ENCODE data around the gene STX16. TPM values are rescaled to one million over a fixed set of nuclear protein-coding genes. Genes with fewer than 3 reads are reported as not detected.

STX16 gene
- total and polyA plus RNA-seq, 2 donors = 17.4 to 97.9 TPM

DNA sequence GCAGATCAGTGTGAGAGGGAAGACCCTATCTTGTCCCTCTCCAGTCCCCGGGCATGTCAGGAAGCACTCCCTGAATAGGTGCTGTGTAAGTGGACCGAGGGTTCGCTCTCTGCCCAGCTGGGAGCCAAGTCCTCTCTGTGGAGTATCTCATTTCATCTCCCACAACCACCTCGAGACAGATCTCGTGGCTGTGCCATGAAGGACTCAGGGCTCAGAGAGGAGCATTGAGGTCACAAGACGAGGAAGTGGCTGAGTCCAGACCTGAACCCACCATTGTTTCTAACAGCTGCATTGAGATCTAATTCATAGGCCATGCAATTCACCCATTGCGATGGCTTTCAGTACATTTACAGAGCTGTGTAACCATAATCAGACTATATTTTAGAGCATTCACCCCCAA lies 34.7 kb upstream of the STX16 start:
- DNase-seq (ENCODE audit: low read depth in 6 of 9, low spot score in 9 of 9) = no peak
- peaks cover 0 to 14% of the 10 kb centered on the region in 2 donors for H3K27me3 ChIP-seq (ENCODE audit: control insufficient read depth in 2 of 2, insufficient read depth in 1 of 2, low read length in 1 of 2)
- H3K9me3 ChIP-seq (ENCODE audit: control insufficient read depth in 2 of 2, insufficient read depth in 1 of 2, low read length in 1 of 2) = no peaks in the 10 kb centered on the region
- no peak overlapping the region for H3K4me3 ChIP-seq (ENCODE audit: low read length in 2 of 2)
- no peak overlapping the region for H3K27ac ChIP-seq (ENCODE audit: low read depth in 1 of 2, low read length in 1 of 2)
- 88% methylated on average over 7 of the region's 7 CpGs for WGBS
- peaks cover 0 to 3% of the 10 kb centered on the region in 2 donors for H3K4me1 ChIP-seq (ENCODE audit: control insufficient read depth in 2 of 2, insufficient read depth in 2 of 2, low read length in 2 of 2)
- H3K36me3 ChIP-seq (ENCODE audit: control insufficient read depth in 2 of 2, insufficient read depth in 2 of 2, low read length in 1 of 2) = no peaks in the 10 kb centered on the region

DNA sequence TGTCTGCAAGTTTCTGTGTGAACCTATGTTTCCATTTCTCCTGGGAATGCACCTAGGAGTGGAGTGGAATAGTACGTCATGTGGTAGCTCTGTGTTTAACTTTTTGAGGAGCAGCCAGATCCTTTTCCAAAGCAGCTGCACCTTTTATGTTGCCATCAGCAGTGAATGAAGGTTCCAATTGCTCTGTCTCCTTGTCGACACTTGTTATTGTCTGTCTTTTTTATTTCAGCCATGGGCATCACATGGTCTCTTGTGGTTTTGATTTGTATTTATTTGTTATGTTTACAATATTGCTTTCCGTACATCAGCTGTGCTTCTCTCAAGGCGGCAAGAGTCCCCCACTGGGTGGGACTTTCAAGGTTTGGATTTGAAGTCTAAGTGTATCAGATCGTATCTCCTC lies 33.9 kb upstream of the STX16 start:
- H3K27me3 ChIP-seq (ENCODE audit: control insufficient read depth in 2 of 2, insufficient read depth in 1 of 2, low read length in 1 of 2) = peaks cover 0 to 15% of the 10 kb centered on the region in 2 donors
- H3K36me3 ChIP-seq (ENCODE audit: control insufficient read depth in 2 of 2, insufficient read depth in 2 of 2, low read length in 1 of 2) = no peaks in the 10 kb centered on the region
- WGBS = 97% methylated on average over 5 of the region's 5 CpGs
- H3K4me3 ChIP-seq (ENCODE audit: low read length in 2 of 2) = no peak overlapping the region
- no peak for DNase-seq (ENCODE audit: low read depth in 6 of 9, low spot score in 9 of 9)
- no peaks in the 10 kb centered on the region for H3K4me1 ChIP-seq (ENCODE audit: control insufficient read depth in 2 of 2, insufficient read depth in 2 of 2, low read length in 2 of 2)
- H3K9me3 ChIP-seq (ENCODE audit: control insufficient read depth in 2 of 2, insufficient read depth in 1 of 2, low read length in 1 of 2) = no peaks in the 10 kb centered on the region
- no peak overlapping the region for H3K27ac ChIP-seq (ENCODE audit: low read depth in 1 of 2, low read length in 1 of 2)

DNA sequence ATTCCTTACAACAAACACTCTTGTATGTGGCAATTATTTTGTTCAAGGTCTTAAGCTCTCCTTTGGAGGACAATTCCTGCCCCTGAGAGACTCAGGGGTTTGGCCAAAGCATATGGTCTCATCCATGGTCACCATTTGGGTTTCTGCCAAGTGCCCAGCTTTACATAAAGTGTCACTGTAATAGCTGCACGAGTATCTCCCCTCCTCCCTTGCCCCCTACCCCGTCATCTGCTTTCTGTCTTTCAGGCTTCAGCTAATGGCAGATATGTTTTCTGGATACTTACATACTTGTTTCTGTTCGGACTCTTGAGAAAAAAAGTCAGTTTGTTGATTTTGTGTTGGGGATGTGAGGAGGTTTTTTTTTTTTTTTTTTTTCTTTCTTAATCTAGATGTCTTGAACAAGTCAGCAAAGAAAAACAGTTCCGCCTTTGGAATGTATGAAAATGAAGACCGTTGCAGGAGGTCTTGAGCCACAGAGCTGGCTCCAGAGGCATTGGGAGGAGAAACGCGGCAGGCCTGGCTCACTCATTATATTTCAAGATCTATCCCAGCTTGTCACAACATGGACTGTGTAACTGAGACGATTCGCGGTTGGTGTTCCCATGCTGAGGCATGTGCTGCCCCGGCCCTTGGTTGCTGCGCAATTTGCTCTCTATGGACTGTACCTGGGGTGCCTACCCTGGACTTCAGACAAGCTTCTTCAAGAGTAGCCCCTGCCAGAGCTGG lies 32.6 kb upstream of the STX16 start:
- Histone ChIP-seq H3K4me3 (ENCODE audit: low read length in 2 of 2) (no peak overlapping the region), H3K36me3 (ENCODE audit: control insufficient read depth in 2 of 2, insufficient read depth in 2 of 2, low read length in 1 of 2) (no peaks in the 10 kb centered on the region), H3K27me3 (ENCODE audit: control insufficient read depth in 2 of 2, insufficient read depth in 1 of 2, low read length in 1 of 2) (peaks cover 0 to 14% of the 10 kb centered on the region in 2 donors), H3K4me1 (ENCODE audit: control insufficient read depth in 2 of 2, insufficient read depth in 2 of 2, low read length in 2 of 2) (no peaks in the 10 kb centered on the region), H3K27ac (ENCODE audit: low read depth in 1 of 2, low read length in 1 of 2) (no peak overlapping the region), H3K9me3 (ENCODE audit: control insufficient read depth in 2 of 2, insufficient read depth in 1 of 2, low read length in 1 of 2) (no peaks in the 10 kb centered on the region)
- peak in 1 of 9 donors; percentile 15 for DNase-seq (ENCODE audit: low read depth in 6 of 9, low spot score in 9 of 9)
- WGBS = 89% methylated on average over 12 of the region's 12 CpGs

DNA sequence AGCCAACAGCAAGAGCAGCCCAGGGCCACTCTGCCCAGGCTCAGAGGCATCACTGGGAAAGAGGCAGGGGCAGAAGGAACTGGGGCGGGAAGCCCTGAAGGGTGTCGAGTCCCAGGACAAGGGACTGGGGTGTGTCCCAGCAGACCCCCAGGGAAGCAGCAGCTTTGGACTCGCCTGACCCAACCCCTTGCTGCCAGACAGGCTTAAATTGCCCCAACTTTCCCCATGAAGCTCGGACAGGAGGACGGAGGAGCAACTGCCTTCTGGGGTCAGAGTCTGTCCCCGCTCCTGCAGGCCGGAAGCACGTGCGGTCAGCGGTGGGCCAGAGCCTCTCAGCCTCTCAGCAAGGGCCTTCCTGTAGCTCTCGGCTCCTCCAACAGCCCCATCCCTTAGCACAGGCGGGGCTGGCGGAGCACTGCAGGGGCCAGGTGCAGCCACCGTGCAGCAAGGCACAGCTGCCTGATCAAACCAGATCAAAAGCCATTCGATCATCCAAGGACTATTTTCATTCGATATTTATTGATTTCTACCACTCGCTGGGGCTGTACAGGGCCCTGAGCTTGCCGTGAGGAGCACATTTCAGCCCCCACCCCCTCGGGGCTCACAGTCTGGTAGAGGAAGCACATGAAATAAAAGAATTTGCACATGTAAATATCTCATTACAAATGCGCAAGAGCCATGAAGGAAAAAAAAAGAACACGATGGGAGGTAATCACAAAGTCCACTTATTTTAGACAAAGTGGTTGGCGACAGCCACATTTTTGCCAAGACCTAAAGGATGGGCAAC lies 31.8 kb upstream of the STX16 start:
- DNase-seq (ENCODE audit: low read depth in 6 of 9, low spot score in 9 of 9) = no peak
- Histone ChIP-seq H3K9me3 (ENCODE audit: control insufficient read depth in 2 of 2, insufficient read depth in 1 of 2, low read length in 1 of 2) (no peaks in the 10 kb centered on the region), H3K4me1 (ENCODE audit: control insufficient read depth in 2 of 2, insufficient read depth in 2 of 2, low read length in 2 of 2) (no peaks in the 10 kb centered on the region), H3K27ac (ENCODE audit: low read depth in 1 of 2, low read length in 1 of 2) (no peak overlapping the region), H3K27me3 (ENCODE audit: control insufficient read depth in 2 of 2, insufficient read depth in 1 of 2, low read length in 1 of 2) (peaks cover 0 to 14% of the 10 kb centered on the region in 2 donors), H3K36me3 (ENCODE audit: control insufficient read depth in 2 of 2, insufficient read depth in 2 of 2, low read length in 1 of 2) (no peaks in the 10 kb centered on the region), H3K4me3 (ENCODE audit: low read length in 2 of 2) (no peak overlapping the region)
- WGBS = 52% methylated on average over 22 of the region's 22 CpGs

DNA sequence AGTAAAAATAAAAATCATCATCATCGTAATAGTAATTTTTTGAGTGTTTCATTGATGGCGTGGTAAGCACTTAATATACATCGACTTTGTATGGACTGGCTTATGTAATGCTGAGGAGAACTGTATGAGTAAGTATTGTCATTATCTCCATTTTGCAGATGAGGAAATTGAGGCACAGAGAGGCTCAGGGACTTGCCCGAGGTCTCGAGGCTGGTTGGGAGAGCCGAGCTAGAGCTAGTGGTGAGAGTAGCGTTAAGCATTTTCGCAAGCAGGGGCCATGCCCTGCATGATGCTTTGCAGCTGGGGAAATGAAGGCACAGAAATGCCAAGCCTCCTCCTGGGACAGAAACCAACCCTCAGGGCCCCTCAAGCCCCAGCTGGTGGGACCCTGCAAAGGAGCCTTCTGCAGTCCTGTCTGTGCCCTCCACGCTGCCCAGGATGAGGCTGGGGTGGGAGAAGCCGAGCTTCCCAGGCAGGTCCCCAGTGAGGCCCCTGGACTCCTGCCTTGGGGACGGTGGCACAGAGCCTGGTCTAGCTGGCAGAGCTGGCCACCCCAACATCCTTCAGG lies 31.1 kb upstream of the STX16 start:
- no peak for DNase-seq (ENCODE audit: low read depth in 6 of 9, low spot score in 9 of 9)

GRCh38 chr20:58621906-58622548 lies 29.1 kb upstream of the STX16 start:
- Histone ChIP-seq H3K27ac (ENCODE audit: low read depth in 1 of 2, low read length in 1 of 2) (no peak overlapping the region), H3K4me1 (ENCODE audit: control insufficient read depth in 2 of 2, insufficient read depth in 2 of 2, low read length in 2 of 2) (no peaks in the 10 kb centered on the region), H3K27me3 (ENCODE audit: control insufficient read depth in 2 of 2, insufficient read depth in 1 of 2, low read length in 1 of 2) (peaks cover 0 to 14% of the 10 kb centered on the region in 2 donors), H3K36me3 (ENCODE audit: control insufficient read depth in 2 of 2, insufficient read depth in 2 of 2, low read length in 1 of 2) (no peaks in the 10 kb centered on the region), H3K4me3 (ENCODE audit: low read length in 2 of 2) (no peak overlapping the region), H3K9me3 (ENCODE audit: control insufficient read depth in 2 of 2, insufficient read depth in 1 of 2, low read length in 1 of 2) (no peaks in the 10 kb centered on the region)
- DNase-seq (ENCODE audit: low read depth in 6 of 9, low spot score in 9 of 9) = no peak
- 96% methylated on average over 9 of the region's 9 CpGs for WGBS

More for the DNA sequence above, 31.1 kb upstream of the STX16 start:
- Histone ChIP-seq H3K27me3 (ENCODE audit: control insufficient read depth in 2 of 2, insufficient read depth in 1 of 2, low read length in 1 of 2) (peaks cover 0 to 14% of the 10 kb centered on the region in 2 donors), H3K36me3 (ENCODE audit: control insufficient read depth in 2 of 2, insufficient read depth in 2 of 2, low read length in 1 of 2) (no peaks in the 10 kb centered on the region), H3K27ac (ENCODE audit: low read depth in 1 of 2, low read length in 1 of 2) (no peak overlapping the region), H3K4me3 (ENCODE audit: low read length in 2 of 2) (no peak overlapping the region), H3K9me3 (ENCODE audit: control insufficient read depth in 2 of 2, insufficient read depth in 1 of 2, low read length in 1 of 2) (no peaks in the 10 kb centered on the region), H3K4me1 (ENCODE audit: control insufficient read depth in 2 of 2, insufficient read depth in 2 of 2, low read length in 2 of 2) (no peaks in the 10 kb centered on the region)
- WGBS = 86% methylated on average over 11 of the region's 11 CpGs

- Histone ChIP-seq H3K27me3 (ENCODE audit: control insufficient read depth in 2 of 2, insufficient read depth in 1 of 2, low read length in 1 of 2) (peaks cover 0 to 14% of the 10 kb centered on the region in 2 donors), H3K9me3 (ENCODE audit: control insufficient read depth in 2 of 2, insufficient read depth in 1 of 2, low read length in 1 of 2) (no peaks in the 10 kb centered on the region), H3K27ac (ENCODE audit: low read depth in 1 of 2, low read length in 1 of 2) (no peak overlapping the region), H3K36me3 (ENCODE audit: control insufficient read depth in 2 of 2, insufficient read depth in 2 of 2, low read length in 1 of 2) (no peaks in the 10 kb centered on the region), H3K4me3 (ENCODE audit: low read length in 2 of 2) (no peak overlapping the region), H3K4me1 (ENCODE audit: control insufficient read depth in 2 of 2, insufficient read depth in 2 of 2, low read length in 2 of 2) (no peaks in the 10 kb centered on the region)
- WGBS = 94% methylated on average over 13 of the region's 13 CpGs
- DNase-seq (ENCODE audit: low read depth in 6 of 9, low spot score in 9 of 9) = no peak
Observed at GRCh38 chr20:58622671-58623578, 28.2 kb upstream of the STX16 start.

DNA sequence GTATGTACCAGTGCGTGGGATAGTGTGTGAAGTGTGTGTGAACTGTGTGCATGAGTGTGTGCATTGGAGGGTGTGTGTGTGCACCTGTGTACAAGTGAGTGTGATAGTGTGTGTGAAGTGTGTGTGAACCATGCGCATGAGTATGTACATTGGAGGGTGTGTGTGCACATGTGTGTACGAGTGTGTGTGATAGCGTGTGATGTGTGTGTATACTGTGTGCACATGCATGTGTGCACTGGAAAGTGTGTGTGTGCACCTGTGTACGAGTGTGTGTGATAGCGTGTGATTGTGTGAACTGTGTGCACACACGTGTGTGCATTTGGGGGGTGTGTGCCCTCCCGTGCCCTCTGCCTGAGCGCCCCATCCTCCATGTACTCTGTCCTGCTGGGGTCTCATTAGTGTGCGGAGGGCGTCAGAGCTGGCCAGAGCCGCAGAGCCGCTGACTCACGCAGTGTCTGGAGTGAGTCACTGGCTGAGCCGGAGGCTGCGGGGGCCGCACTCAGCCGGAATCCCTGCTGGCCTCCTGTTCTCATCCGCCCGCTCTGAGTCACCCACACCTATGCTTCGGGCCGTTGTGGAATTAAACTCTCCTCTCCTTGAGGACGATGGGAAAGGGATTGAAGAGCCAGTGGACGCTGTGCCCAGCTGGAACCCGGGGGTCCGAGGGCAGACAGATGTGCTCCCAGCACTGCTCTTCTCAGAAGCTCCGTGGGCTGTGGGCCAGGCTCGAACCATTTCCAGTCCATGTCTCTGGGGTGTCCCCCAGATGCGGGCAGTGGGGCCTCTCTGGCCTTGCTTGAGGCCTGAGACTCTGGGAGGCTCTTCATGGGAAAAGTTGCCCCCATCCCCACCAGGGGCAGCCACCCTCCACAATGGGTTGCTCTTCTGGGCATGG lies 27.3 kb upstream of the STX16 start:
- H3K27ac ChIP-seq (ENCODE audit: low read depth in 1 of 2, low read length in 1 of 2) = no peak overlapping the region
- H3K9me3 ChIP-seq (ENCODE audit: control insufficient read depth in 2 of 2, insufficient read depth in 1 of 2, low read length in 1 of 2) = no peaks in the 10 kb centered on the region
- 97% methylated on average over 29 of the region's 29 CpGs for WGBS
- H3K27me3 ChIP-seq (ENCODE audit: control insufficient read depth in 2 of 2, insufficient read depth in 1 of 2, low read length in 1 of 2) = peaks cover 0 to 11% of the 10 kb centered on the region in 2 donors
- no peak for DNase-seq (ENCODE audit: low read depth in 6 of 9, low spot score in 9 of 9)
- H3K4me1 ChIP-seq (ENCODE audit: control insufficient read depth in 2 of 2, insufficient read depth in 2 of 2, low read length in 2 of 2) = no peaks in the 10 kb centered on the region
- H3K36me3 ChIP-seq (ENCODE audit: control insufficient read depth in 2 of 2, insufficient read depth in 2 of 2, low read length in 1 of 2) = no peaks in the 10 kb centered on the region
- no peak overlapping the region for H3K4me3 ChIP-seq (ENCODE audit: low read length in 2 of 2)
